K562 (cell line): ENCODE results near the gene ENO3. TPM values are rescaled to one million over a fixed set of nuclear protein-coding genes. Genes with fewer than 3 reads are reported as not detected.

ENCODE experiments used
- DIDO1 ChIP-seq: fragments of 450-650 bp; IDR thresholded peaks from 2 replicates; pipeline ENCODE4 v1.6.1; 2016; ENCODE audit warnings: low read depth, missing biosample characterization, missing genetic modification characterization
- JUN ChIP-seq, 2 experiments: sonication (generic) in 1 of 2; formaldehyde crosslinking in 1 of 2; IDR thresholded peaks; 2 replicates each; pipeline versions ENCODE4 v1.6.1 to v1.8.0; 2012 to 2022; ENCODE audit warnings: borderline replicate concordance in 2 of 2, mild to moderate bottlenecking in 2 of 2, improper control_type of control experiment in 1 of 2, low read depth in 1 of 2, low read length in 1 of 2, missing genetic modification reagents in 1 of 2
- JUND ChIP-seq, 2 experiments: IDR thresholded peaks; 2 replicates in 1 of 2; 3 replicates in 1 of 2; pipeline ENCODE4 v1.6.1; 2011; ENCODE audit warnings: borderline replicate concordance in 2 of 2, low read depth in 2 of 2, low read length in 2 of 2, improper control_type of control experiment in 1 of 2, missing biosample characterization in 1 of 2, missing genetic modification characterization in 1 of 2, missing genetic modification reagents in 1 of 2
- NR4A1 ChIP-seq, 2 experiments: fragments of 250-450 bp in 1 of 2; fragments of 450-650 bp in 1 of 2; sonication (Bioruptor Pico) in 1 of 2; IDR thresholded peaks; 2 replicates each; pipeline versions ENCODE4 v1.4.0 to v1.6.1; 2016 to 2020; ENCODE audit warnings: mild to moderate bottlenecking in 2 of 2, missing compliant biosample characterization in 1 of 2, missing genetic modification characterization in 1 of 2, moderate library complexity in 1 of 2
- POLR2H ChIP-seq: IDR thresholded peaks from 2 replicates; pipeline ENCODE4 v1.6.1; 2016; ENCODE audit warnings: missing genetic modification characterization, low read depth, mild to moderate bottlenecking, control low read depth, missing compliant biosample characterization, moderate library complexity
- PYGO2 ChIP-seq: fragments of 450-650 bp; IDR thresholded peaks from 2 replicates; pipeline ENCODE4 v1.6.1; 2016; ENCODE audit warnings: mild to moderate bottlenecking, missing genetic modification characterization, moderate library complexity, missing compliant biosample characterization
- THAP12 ChIP-seq: fragments of 250-450 bp; sonication (Bioruptor Pico); IDR thresholded peaks from 2 replicates; pipeline ENCODE4 v1.9.0; 2021; ENCODE audit warnings: mild to moderate bottlenecking, inconsistent platforms
- ZNF224 ChIP-seq: sonication (generic); formaldehyde crosslinking; IDR thresholded peaks from 2 replicates; pipeline ENCODE4 v1.8.0; 2022; ENCODE audit warnings: mild to moderate bottlenecking, missing genetic modification reagents
- ZNF23 ChIP-seq: fragments of 250-450 bp; sonication (Bioruptor Pico); IDR thresholded peaks from 2 replicates; pipeline ENCODE4 v1.4.0; 2020; ENCODE audit warnings: mild to moderate bottlenecking
- ZNF316 ChIP-seq: fragments of 450-650 bp; IDR thresholded peaks from 2 replicates; pipeline ENCODE4 v1.6.1; 2016
- ZNF395 ChIP-seq: fragments of 200-800 bp; sonication (Bioruptor generic); IDR thresholded peaks from 2 replicates; pipeline ENCODE4 v1.6.1; 2017; ENCODE audit warnings: missing genetic modification characterization, missing compliant biosample characterization
- ZNF766 ChIP-seq: fragments of 200-800 bp; sonication (Bioruptor generic); conservative IDR thresholded peaks from 2 replicates; pipeline ENCODE4 v1.6.1; 2016; ENCODE audit warnings: missing genetic modification characterization, missing compliant biosample characterization
- ZNF780A ChIP-seq: fragments of 250-450 bp; sonication (Bioruptor Pico); IDR thresholded peaks from 2 replicates; pipeline ENCODE4 v1.5.0; 2021; ENCODE audit warnings: mild to moderate bottlenecking
- polyA plus RNA-seq, 8 experiments: library from polyadenylated mRNA; depleted of rRNA in 4 of 8; stranded (reverse) in 5 of 8; unstranded in 3 of 8; fragments of >200 nt; fragmentation: Nextera tagmentation in 2 of 8; fragmentation: Illumina TruSeq in 1 of 8; extraction: Ambion mirVana in 2 of 8; extraction: Trizol in 1 of 8; gene quantifications; 2 replicates each; pipeline versions ENCODE4 v1.2.1 to v1.2.3, GENCODE V29; 2011 to 2014; ENCODE audit warnings: inconsistent platforms in 1 of 8, missing spikeins in 1 of 8
- total RNA-seq, 7 experiments: library from RNA; depleted of rRNA in 6 of 7; stranded (reverse); fragments of >200 nt in 6 of 7; fragmentation: Illumina TruSeq in 2 of 7; extraction: Trizol in 2 of 7; gene quantifications; 2 replicates each; pipeline versions ENCODE4 v1.2.1 to v1.2.3, GENCODE V29; 2011 to 2021; ENCODE audit warnings: low replicate concordance in 1 of 7
- TF ChIP-seq, protein P1 (sequence below): fragments of 450-650 bp; IDR thresholded peaks from 2 replicates; pipeline ENCODE4 v1.6.1; 2017; ENCODE audit warnings: antibody characterized with exemption, mild to moderate bottlenecking
- TF ChIP-seq, protein P2 (sequence below): sonication (generic); formaldehyde crosslinking; IDR thresholded peaks from 2 replicates; pipeline ENCODE4 v1.8.0; 2022; ENCODE audit warnings: missing genetic modification reagents, mild to moderate bottlenecking, moderate library complexity, borderline replicate concordance

Gene ENO3
- total and polyA plus RNA-seq, 9 of the 15 experiments (the other 6 are each of a cell fraction or from before 2014, with no cell fraction given), result 5.7 to 17.2 (median 9.9) TPM

GRCh38 chr17:4969047-4969550 lies 18.2 kb downstream of the ENO3 start (continued):
- TF ChIP-seq, protein P1, sequence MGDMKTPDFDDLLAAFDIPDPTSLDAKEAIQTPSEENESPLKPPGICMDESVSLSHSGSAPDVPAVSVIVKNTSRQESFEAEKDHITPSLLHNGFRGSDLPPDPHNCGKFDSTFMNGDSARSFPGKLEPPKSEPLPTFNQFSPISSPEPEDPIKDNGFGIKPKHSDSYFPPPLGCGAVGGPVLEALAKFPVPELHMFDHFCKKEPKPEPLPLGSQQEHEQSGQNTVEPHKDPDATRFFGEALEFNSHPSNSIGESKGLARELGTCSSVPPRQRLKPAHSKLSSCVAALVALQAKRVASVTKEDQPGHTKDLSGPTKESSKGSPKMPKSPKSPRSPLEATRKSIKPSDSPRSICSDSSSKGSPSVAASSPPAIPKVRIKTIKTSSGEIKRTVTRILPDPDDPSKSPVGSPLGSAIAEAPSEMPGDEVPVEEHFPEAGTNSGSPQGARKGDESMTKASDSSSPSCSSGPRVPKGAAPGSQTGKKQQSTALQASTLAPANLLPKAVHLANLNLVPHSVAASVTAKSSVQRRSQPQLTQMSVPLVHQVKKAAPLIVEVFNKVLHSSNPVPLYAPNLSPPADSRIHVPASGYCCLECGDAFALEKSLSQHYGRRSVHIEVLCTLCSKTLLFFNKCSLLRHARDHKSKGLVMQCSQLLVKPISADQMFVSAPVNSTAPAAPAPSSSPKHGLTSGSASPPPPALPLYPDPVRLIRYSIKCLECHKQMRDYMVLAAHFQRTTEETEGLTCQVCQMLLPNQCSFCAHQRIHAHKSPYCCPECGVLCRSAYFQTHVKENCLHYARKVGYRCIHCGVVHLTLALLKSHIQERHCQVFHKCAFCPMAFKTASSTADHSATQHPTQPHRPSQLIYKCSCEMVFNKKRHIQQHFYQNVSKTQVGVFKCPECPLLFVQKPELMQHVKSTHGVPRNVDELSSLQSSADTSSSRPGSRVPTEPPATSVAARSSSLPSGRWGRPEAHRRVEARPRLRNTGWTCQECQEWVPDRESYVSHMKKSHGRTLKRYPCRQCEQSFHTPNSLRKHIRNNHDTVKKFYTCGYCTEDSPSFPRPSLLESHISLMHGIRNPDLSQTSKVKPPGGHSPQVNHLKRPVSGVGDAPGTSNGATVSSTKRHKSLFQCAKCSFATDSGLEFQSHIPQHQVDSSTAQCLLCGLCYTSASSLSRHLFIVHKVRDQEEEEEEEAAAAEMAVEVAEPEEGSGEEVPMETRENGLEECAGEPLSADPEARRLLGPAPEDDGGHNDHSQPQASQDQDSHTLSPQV, result 0 out of 2 replicates have a peak, but pooled peaks have one; percentile 25
- no peak for TF ChIP-seq THAP12 (CRISPR knock-in tag)
- peak; percentile 82; the same call in 1 of the 2 replicates for TF ChIP-seq JUN (IDR thresholded peaks at IDR 0.05; ENCODE audit: borderline replicate concordance, low read depth, low read length)
- no peak for TF ChIP-seq JUN (CRISPR knock-in tag; IDR thresholded peaks at IDR 0.05; ENCODE audit: borderline replicate concordance)
- TF ChIP-seq PYGO2, result no peak
- peak; percentile 49; the same call in 1 of the 2 replicates for TF ChIP-seq POLR2H (tag)
- TF ChIP-seq ZNF395, result 0 out of 2 replicates have a peak, but pooled peaks have one; percentile 61
- no peak for TF ChIP-seq ZNF23
- TF ChIP-seq JUND (IDR thresholded peaks at IDR 0.05; ENCODE audit: borderline replicate concordance, low read depth, low read length), result peak; percentile 89
- peak; percentile 34; the same call in 1 of the 3 replicates for TF ChIP-seq JUND (tag; IDR thresholded peaks at IDR 0.05; ENCODE audit: borderline replicate concordance, low read depth, low read length)
- no peak for TF ChIP-seq NR4A1 (CRISPR knock-in tag; IDR thresholded peaks at IDR 0.05)
- TF ChIP-seq NR4A1 (tag; IDR thresholded peaks at IDR 0.05), result no peak
- TF ChIP-seq, protein P2, sequence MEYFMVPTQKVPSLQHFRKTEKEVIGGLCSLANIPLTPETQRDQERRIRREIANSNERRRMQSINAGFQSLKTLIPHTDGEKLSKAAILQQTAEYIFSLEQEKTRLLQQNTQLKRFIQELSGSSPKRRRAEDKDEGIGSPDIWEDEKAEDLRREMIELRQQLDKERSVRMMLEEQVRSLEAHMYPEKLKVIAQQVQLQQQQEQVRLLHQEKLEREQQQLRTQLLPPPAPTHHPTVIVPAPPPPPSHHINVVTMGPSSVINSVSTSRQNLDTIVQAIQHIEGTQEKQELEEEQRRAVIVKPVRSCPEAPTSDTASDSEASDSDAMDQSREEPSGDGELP (CRISPR knock-in tag), result no peak
- TF ChIP-seq ZNF316, result no peak
- no peak for TF ChIP-seq ZNF780A (CRISPR knock-in tag)
- TF ChIP-seq DIDO1 (tag), result no peak
- no peak for TF ChIP-seq ZNF224 (CRISPR knock-in tag)
- peak; percentile 57; the same call in 1 of the 2 replicates for TF ChIP-seq ZNF766 (CRISPR knock-in tag)
